Smooth muscle cell (in vitro differentiated cells): ENCODE results near the gene DAB1. TPM values are rescaled to one million over a fixed set of nuclear protein-coding genes. Genes with fewer than 3 reads are reported as not detected.

Experiments used
- DNase-seq: peaks from one replicate; lab custom pipeline; 2025; ENCODE audit not compliant: unreplicated experiment; lab: John Stamatoyannopoulos, UW
- H2AFZ ChIP-seq: fragments of 200-600 bp; sonication (generic); 2 replicates; pipeline ENCODE4 v1.6.0; 2016; ENCODE audit warnings: antibody characterized with exemption, low read depth, mild to moderate bottlenecking
- H3F3A ChIP-seq: fragments of 200-600 bp; sonication (generic); 2 replicates; pipeline ENCODE4 v1.6.0; 2017; ENCODE audit warnings: antibody characterized with exemption, low read depth
- H3K27ac ChIP-seq: fragments of 200-600 bp; sonication (generic); 2 replicates; pipeline ENCODE4 v1.5.1; 2016; ENCODE audit warnings: low read depth, mild to moderate bottlenecking
- H3K27me3 ChIP-seq: fragments of 200-600 bp; sonication (generic); 2 replicates; pipeline ENCODE4 v1.6.1; 2016; ENCODE audit warnings: low read depth, mild to moderate bottlenecking
- H3K36me3 ChIP-seq: fragments of 200-600 bp; sonication (generic); 2 replicates; pipeline ENCODE4 v1.5.1; 2016; ENCODE audit warnings: low read depth
- H3K4me1 ChIP-seq: fragments of 200-600 bp; sonication (generic); 2 replicates; pipeline ENCODE4 v1.5.1; 2016; ENCODE audit warnings: low read depth
- H3K4me2 ChIP-seq: fragments of 200-600 bp; sonication (generic); 2 replicates; pipeline ENCODE4 v1.6.0; 2016; ENCODE audit warnings: mild to moderate bottlenecking
- H3K4me3 ChIP-seq: fragments of 200-600 bp; sonication (generic); 2 replicates; pipeline ENCODE4 v1.5.1; 2016; ENCODE audit warnings: mild to moderate bottlenecking
- H3K79me2 ChIP-seq: fragments of 200-600 bp; sonication (generic); 2 replicates; pipeline ENCODE4 v1.6.0; 2016; ENCODE audit warnings: low read depth, mild to moderate bottlenecking
- H3K9ac ChIP-seq: fragments of 200-600 bp; sonication (generic); 2 replicates; pipeline ENCODE4 v1.6.0; 2016; ENCODE audit warnings: low read depth
- H3K9me3 ChIP-seq: fragments of 200-600 bp; sonication (generic); replicated peaks from 2 replicates; pipeline ENCODE4 v1.5.1; 2016; ENCODE audit warnings: low read depth
- H4K20me1 ChIP-seq: fragments of 200-600 bp; sonication (generic); 2 replicates; pipeline ENCODE4 v1.6.0; 2016; ENCODE audit warnings: low read depth
- CTCF ChIP-seq: fragments of 200-600 bp; sonication (generic); IDR thresholded peaks from 2 replicates; pipeline ENCODE4 v1.5.1; 2017; ENCODE audit warnings: borderline replicate concordance, mild to moderate bottlenecking, antibody characterized with exemption; ENCODE audit not compliant: insufficient read depth, poor library complexity, severe bottlenecking
- WGBS: methylation state at CpG from one replicate; pipeline ENCODE4 v1.1.7; 2016; ENCODE audit warnings: low lambda C conversion rate; 5-methylcytosine and 5-hydroxymethylcytosine counted together
- polyA plus RNA-seq: library from polyadenylated mRNA; unstranded; fragments of >200 nt; fragmentation: Nextera tagmentation; extraction: Ambion mirVana; gene quantifications from 2 replicates; pipeline ENCODE4 v1.2.1, GENCODE V29; 2016
- total RNA-seq: library from RNA; depleted of rRNA; stranded (reverse); fragments of >200 nt; gene quantifications from 2 replicates; pipeline ENCODE4 v1.2.3, GENCODE V29; 2014

Gene DAB1
- total and polyA plus RNA-seq, 2 experiments from 2014 or later: 0.22 to 0.30 TPM

- no peaks in the 10 kb centered on the region for H4K20me1 ChIP-seq
- no peaks in the 10 kb centered on the region for H3K79me2 ChIP-seq
- no peaks in the 10 kb centered on the region for H3F3A ChIP-seq
- peak overlapping the region; percentile 35 for H3K27ac ChIP-seq
- no peak for DNase-seq
- no peak overlapping the region for H2AFZ ChIP-seq
- H3K4me1 ChIP-seq: no peaks in the 10 kb centered on the region
- no peak overlapping the region for H3K9ac ChIP-seq
- no peaks in the 10 kb centered on the region for H3K27me3 ChIP-seq
- 69% methylated on average over 5 of the region's 5 CpGs for WGBS
- no peaks in the 10 kb centered on the region for H3K36me3 ChIP-seq
- no peaks in the 10 kb centered on the region for H3K9me3 ChIP-seq
- no peak overlapping the region for H3K4me3 ChIP-seq
- H3K4me2 ChIP-seq: no peak overlapping the region
- TF ChIP-seq CTCF: peak; percentile 22
Measured at GRCh38 chr1:57124768-57125446, 299.0 kb downstream of the DAB1 start.

GRCh38 chr1:57124170-57124569, 299.7 kb downstream of the DAB1 start:
- Histone ChIP-seq H3K27ac (peak overlapping the region; percentile 35), H2AFZ (no peak overlapping the region), H3K4me1 (no peaks in the 10 kb centered on the region), H3K4me2 (no peak overlapping the region), H3K36me3 (no peaks in the 10 kb centered on the region), H3K9ac (no peak overlapping the region), H3K27me3 (no peaks in the 10 kb centered on the region), H3F3A (no peaks in the 10 kb centered on the region), H3K9me3 (no peaks in the 10 kb centered on the region), H3K79me2 (no peaks in the 10 kb centered on the region), H4K20me1 (no peaks in the 10 kb centered on the region), H3K4me3 (no peak overlapping the region)
- no peak for DNase-seq
- WGBS: 86% methylated on average over 2 of the region's 2 CpGs
- no peak for TF ChIP-seq CTCF

- no peak overlapping the region for H3K9ac ChIP-seq
- H3K4me2 ChIP-seq: no peak overlapping the region
- H3K4me1 ChIP-seq: no peaks in the 10 kb centered on the region
- no peaks in the 10 kb centered on the region for H3K9me3 ChIP-seq
- H3K79me2 ChIP-seq: no peaks in the 10 kb centered on the region
- 56% methylated on average over 2 of the region's 2 CpGs for WGBS
- TF ChIP-seq CTCF: no peak
- no peak overlapping the region for H3K27ac ChIP-seq
- no peaks in the 10 kb centered on the region for H4K20me1 ChIP-seq
- H2AFZ ChIP-seq: no peak overlapping the region
- DNase-seq: no peak
- H3K27me3 ChIP-seq: no peaks in the 10 kb centered on the region
- no peaks in the 10 kb centered on the region for H3K36me3 ChIP-seq
- no peaks in the 10 kb centered on the region for H3F3A ChIP-seq
- H3K4me3 ChIP-seq: no peak overlapping the region
Measured at GRCh38 chr1:57122031-57122430, 301.8 kb downstream of the DAB1 start.
